Left ventricle myocardium inferior (tissue), 1 donor: ENCODE measurements around the gene AP3S2. TPM values are rescaled to one million over a fixed set of nuclear protein-coding genes. Genes with fewer than 3 reads are reported as not detected.

Experiments
- DNase-seq: peaks from one replicate; pipeline ENCODE4 v3.0.0-alpha.2; 2020
- H3K27ac ChIP-seq: fragments of 200-600 bp; replicated peaks from 2 replicates; pipeline ENCODE4 v1.8.0; 2021
- H3K27me3 ChIP-seq: fragments of 200-600 bp; 2 replicates; pipeline ENCODE4 v1.8.0; 2021; ENCODE audit warnings: low read depth
- H3K36me3 ChIP-seq: fragments of 200-600 bp; 2 replicates; pipeline ENCODE4 v1.8.0; 2021
- H3K4me1 ChIP-seq: fragments of 200-600 bp; 2 replicates; pipeline ENCODE4 v1.8.0; 2021
- H3K4me3 ChIP-seq: fragments of 200-600 bp; 2 replicates; pipeline ENCODE4 v1.8.0; 2021; ENCODE audit warnings: mild to moderate bottlenecking, moderate library complexity
- H3K9me3 ChIP-seq: fragments of 200-600 bp; replicated peaks from 2 replicates; pipeline ENCODE4 v1.8.0; 2021
- intact Hi-C: fragments of 100-400 bp; cut with micrococcal nuclease; formaldehyde crosslinking; loops from one replicate; pipeline ENCODE4 v1.11.0; 2022
- total RNA-seq: library from RNA; stranded (reverse); fragmentation: NEBNext Ultra II Directional; extraction: Animal tissue kit (Norgen Biotek cat#: 25700); gene quantifications from one replicate; pipeline ENCODE4 v1.2.1, GENCODE V29; 2021
- TF ChIP-seq, protein P1 (sequence below): fragments of 200-600 bp; IDR thresholded peaks from 2 replicates; pipeline ENCODE4 v1.8.0; 2021; ENCODE audit warnings: antibody characterized with exemption, mild to moderate bottlenecking, borderline replicate concordance
- donor health status: DM: no; HTN: yes; CAD: no; lungs with severe emphysema.

The AP3S2 gene
- total RNA-seq, 1 donor from 2014 or later = 44.1 TPM

DNA sequence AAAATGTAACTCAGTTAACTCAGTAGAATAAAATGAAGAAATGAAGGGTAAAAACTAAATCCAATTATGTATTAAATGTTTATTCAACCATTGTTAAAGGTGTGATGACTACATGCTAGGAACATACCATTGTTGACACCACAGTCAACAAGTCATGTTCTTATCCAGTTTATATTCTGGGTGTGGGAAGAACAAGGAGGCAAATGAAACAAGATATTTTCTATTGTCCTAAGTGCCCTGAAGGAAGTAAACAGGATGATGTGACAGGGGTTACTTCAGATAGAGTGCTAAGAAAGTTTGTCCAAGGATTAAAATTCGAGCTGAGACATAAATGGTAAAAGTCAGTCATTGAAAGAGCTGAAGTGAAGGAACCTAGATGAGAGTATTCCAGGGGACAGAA is 13.1 kb downstream of the AP3S2 start:
- no peak overlapping the region for H3K4me3 ChIP-seq
- no peak overlapping the region for H3K27ac ChIP-seq
- peaks cover 99% of the 10 kb centered on the region for H3K36me3 ChIP-seq
- H3K27me3 ChIP-seq = no peaks in the 10 kb centered on the region
- TF ChIP-seq, protein P1, sequence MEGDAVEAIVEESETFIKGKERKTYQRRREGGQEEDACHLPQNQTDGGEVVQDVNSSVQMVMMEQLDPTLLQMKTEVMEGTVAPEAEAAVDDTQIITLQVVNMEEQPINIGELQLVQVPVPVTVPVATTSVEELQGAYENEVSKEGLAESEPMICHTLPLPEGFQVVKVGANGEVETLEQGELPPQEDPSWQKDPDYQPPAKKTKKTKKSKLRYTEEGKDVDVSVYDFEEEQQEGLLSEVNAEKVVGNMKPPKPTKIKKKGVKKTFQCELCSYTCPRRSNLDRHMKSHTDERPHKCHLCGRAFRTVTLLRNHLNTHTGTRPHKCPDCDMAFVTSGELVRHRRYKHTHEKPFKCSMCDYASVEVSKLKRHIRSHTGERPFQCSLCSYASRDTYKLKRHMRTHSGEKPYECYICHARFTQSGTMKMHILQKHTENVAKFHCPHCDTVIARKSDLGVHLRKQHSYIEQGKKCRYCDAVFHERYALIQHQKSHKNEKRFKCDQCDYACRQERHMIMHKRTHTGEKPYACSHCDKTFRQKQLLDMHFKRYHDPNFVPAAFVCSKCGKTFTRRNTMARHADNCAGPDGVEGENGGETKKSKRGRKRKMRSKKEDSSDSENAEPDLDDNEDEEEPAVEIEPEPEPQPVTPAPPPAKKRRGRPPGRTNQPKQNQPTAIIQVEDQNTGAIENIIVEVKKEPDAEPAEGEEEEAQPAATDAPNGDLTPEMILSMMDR = no peak
- no peak for DNase-seq
- intact Hi-C loops = no loop called here
- no peaks in the 10 kb centered on the region for H3K4me1 ChIP-seq
- no peaks in the 10 kb centered on the region for H3K9me3 ChIP-seq

DNA sequence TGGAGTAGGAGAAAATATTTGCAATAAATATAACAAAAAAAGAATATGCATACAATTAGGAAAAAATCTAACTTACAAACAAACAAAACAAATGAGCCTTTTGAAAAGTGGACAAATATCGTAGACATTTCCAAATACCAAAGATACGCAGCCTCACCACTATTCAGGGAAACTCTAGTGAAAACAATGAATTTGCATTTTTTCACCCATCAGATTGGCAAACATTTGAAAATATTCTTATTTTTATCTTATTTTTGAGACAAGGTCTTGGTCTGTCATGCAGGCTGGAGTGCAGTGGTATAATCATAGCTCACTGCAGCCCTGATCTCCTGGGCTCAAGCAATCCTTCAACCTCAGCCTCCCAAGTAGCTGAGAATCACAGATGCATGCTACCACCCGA is 15.5 kb downstream of the AP3S2 start:
- peaks cover 88% of the 10 kb centered on the region for H3K36me3 ChIP-seq
- TF ChIP-seq, protein P1 = no peak
- H3K9me3 ChIP-seq = no peaks in the 10 kb centered on the region
- no peaks in the 10 kb centered on the region for H3K27me3 ChIP-seq
- intact Hi-C loops = loop anchor here (5.0 kb wide), 1 partner anchor 116 kb away; no protein-coding TSS in a partner anchor
- H3K4me1 ChIP-seq = peaks cover 5% of the 10 kb centered on the region
- H3K4me3 ChIP-seq = no peak overlapping the region
- H3K27ac ChIP-seq = no peak overlapping the region
- DNase-seq = no peak

DNA sequence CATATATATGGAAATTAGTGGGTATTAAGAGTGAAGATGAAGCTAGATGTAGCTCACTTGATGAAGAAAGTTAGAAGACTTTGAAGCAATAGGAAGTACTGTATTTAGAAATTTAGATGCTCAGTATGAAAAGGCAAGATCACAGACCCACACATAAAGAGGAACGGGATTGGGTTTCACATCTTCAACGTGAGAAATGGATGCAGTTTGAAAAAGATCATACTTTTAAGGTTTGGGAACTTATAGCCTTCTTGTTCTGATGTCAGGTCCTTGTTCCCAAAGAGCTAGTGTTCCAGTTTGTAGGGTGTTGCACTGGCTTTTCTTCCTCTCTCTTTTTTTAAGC is 16.7 kb downstream of the AP3S2 start:
- Histone ChIP-seq H3K27me3 (no peaks in the 10 kb centered on the region), H3K9me3 (no peaks in the 10 kb centered on the region), H3K36me3 (peaks cover 77% of the 10 kb centered on the region), H3K4me1 (peaks cover 5% of the 10 kb centered on the region), H3K4me3 (no peak overlapping the region), H3K27ac (no peak overlapping the region)
- TF ChIP-seq, protein P1 = no peak
- intact Hi-C loops = loop anchor here (5.0 kb wide), 1 partner anchor 115 kb away; no protein-coding TSS in a partner anchor
- DNase-seq = no peak

DNA sequence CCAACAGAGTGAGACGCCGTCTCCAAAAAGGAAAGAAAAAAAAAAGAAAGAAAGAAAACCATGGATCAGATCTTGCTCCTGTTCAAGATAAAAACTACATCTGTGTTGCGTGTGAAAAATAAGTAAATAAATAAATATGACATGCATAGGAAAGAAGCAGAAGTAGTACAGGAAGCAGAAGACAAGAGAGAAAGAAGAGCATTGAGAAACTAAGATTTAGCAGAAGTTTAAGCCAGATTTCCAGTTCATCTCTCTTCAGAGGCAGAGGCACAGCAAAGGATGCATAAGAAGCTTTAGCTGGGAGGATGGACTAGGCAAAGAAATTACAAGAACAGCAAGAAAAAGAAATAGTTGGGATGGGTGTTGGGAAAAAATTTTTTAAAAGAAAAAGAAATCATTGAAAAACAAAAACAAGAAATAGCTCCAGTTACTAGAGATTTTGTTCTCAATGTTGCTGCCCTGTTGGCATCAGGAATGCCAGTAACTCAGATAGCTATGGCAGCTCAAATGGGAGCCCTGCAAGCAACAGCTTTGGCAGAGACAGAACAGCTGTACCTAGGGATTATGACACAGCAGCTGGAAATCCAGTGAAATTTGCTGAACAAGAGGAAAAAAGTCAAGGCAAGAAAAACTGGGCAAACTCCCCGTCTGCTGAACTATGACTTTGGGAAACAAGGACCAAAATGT is 17.3 kb downstream of the AP3S2 start:
- Histone ChIP-seq H3K4me3 (no peak overlapping the region), H3K27ac (no peak overlapping the region), H3K9me3 (no peaks in the 10 kb centered on the region), H3K36me3 (peaks cover 77% of the 10 kb centered on the region), H3K27me3 (no peaks in the 10 kb centered on the region), H3K4me1 (peaks cover 5% of the 10 kb centered on the region)
- intact Hi-C loops = loop anchor here (5.0 kb wide), 1 partner anchor 114 kb away; no protein-coding TSS in a partner anchor
- no peak for DNase-seq
- TF ChIP-seq, protein P1 = no peak

DNA sequence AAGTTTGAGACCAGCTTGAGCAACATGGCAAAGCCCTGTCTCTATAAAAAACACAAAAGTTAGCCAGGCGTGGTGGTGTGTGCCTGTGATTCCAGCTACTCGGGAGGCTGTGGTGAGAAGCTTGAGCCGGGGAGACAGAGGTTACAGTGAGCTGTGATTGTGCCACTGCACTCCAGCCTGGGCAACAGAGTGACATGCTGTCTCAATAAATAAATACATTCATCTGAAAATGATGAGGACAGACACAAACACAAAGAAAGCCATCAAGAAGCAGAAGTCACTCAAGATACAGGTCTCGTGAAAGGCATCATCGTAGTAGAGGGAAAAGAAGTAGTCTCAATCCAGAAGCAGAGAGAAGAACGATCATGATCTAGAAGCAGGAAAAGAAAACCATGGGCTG is 18.1 kb downstream of the AP3S2 start:
- Histone ChIP-seq H3K4me1 (peaks cover 8% of the 10 kb centered on the region), H3K36me3 (peaks cover 77% of the 10 kb centered on the region), H3K9me3 (no peaks in the 10 kb centered on the region), H3K4me3 (no peak overlapping the region), H3K27me3 (no peaks in the 10 kb centered on the region), H3K27ac (no peak overlapping the region)
- TF ChIP-seq, protein P1 = no peak
- intact Hi-C loops = loop anchor here (5.0 kb wide), 1 partner anchor 113 kb away; no protein-coding TSS in a partner anchor
- DNase-seq = no peak
